Naive thymus-derived CD8-positive, alpha-beta T cell (primary cell): ENCODE data around the gene SEMA5B. TPM values are rescaled to one million over a fixed set of nuclear protein-coding genes. Genes with fewer than 3 reads are reported as not detected.
A peak's percentile ranks its signal among the peaks of the same experiment; 100 is the strongest.

Source experiments
- ATAC-seq, 2 donors: fragments of 150-1000 bp; cut with Tn5 transposase in 1 of 2; sonication (Bioruptor Pico), chemical (Tn5 transposase) in 1 of 2; 1 replicate in 1 of 2; 2 replicates in 1 of 2; pipeline ENCODE4 v1.10.0; 2021; ENCODE audit warnings: mild to moderate bottlenecking in 2 of 2, moderate library complexity in 2 of 2
- POLR2A ChIA-PET: fragments of 350-600 bp; sonication (Branson Sonifier 250); formaldehyde crosslinking; loops from one replicate; lab custom pipeline; 2021; ENCODE audit warnings: antibody characterized with exemption; lab: Charles Lee
- DNase-seq, 10 donors: peaks; one replicate each; pipeline versions ENCODE4 v3.0.0 to v3.0.0-alpha.2; 2020 to 2022
- H3K27ac Mint-ChIP-seq, 10 donors: one replicate each; pipeline ENCODE4 v1.8.0; 2020 to 2022; ENCODE audit warnings: mild to moderate bottlenecking in 10 of 10, mixed read lengths in 10 of 10, moderate library complexity in 4 of 10, inconsistent platforms in 1 of 10
- H3K27me3 Mint-ChIP-seq, 5 donors: one replicate each; pipeline ENCODE4 v1.8.0; 2021 to 2022; ENCODE audit warnings: mixed read lengths in 5 of 5
- H3K36me3 Mint-ChIP-seq, 3 donors: one replicate each; pipeline ENCODE4 v1.8.0; 2020 to 2022; ENCODE audit warnings: mixed read lengths in 3 of 3, mild to moderate bottlenecking in 2 of 3, inconsistent platforms in 1 of 3
- H3K4me1 Mint-ChIP-seq, 4 donors: one replicate each; pipeline ENCODE4 v1.8.0; 2021 to 2022; ENCODE audit warnings: mixed read lengths in 4 of 4
- H3K4me3 Mint-ChIP-seq, 10 donors: one replicate each; pipeline ENCODE4 v1.8.0; 2020 to 2022; ENCODE audit warnings: mild to moderate bottlenecking in 10 of 10, mixed read lengths in 10 of 10, moderate library complexity in 6 of 10, inconsistent platforms in 1 of 10
- H3K9me3 Mint-ChIP-seq, 9 donors: one replicate each; pipeline ENCODE4 v1.8.0; 2020 to 2022; ENCODE audit warnings: mixed read lengths in 9 of 9, mild to moderate bottlenecking in 3 of 9, inconsistent platforms in 1 of 9, moderate library complexity in 1 of 9
- polyA plus RNA-seq, 3 donors: library from polyadenylated mRNA; unstranded; fragments of 300-500 nt; fragmentation: Illumina TruSeq; gene quantifications; one replicate each; pipeline ENCODE4 v1.2.3, GENCODE V29; 2021
- total RNA-seq, 8 experiments: library from RNA in 2 of 8; stranded (reverse) in 2 of 8; gene quantifications; one replicate each; pipeline ENCODE4 v1.2.3 and lab custom pipeline; 2021 to 2026

Gene SEMA5B
- total and polyA plus RNA-seq, 5 experiments from 2014 or later = 0.16 to 0.47 TPM; not detected in 3

DNA sequence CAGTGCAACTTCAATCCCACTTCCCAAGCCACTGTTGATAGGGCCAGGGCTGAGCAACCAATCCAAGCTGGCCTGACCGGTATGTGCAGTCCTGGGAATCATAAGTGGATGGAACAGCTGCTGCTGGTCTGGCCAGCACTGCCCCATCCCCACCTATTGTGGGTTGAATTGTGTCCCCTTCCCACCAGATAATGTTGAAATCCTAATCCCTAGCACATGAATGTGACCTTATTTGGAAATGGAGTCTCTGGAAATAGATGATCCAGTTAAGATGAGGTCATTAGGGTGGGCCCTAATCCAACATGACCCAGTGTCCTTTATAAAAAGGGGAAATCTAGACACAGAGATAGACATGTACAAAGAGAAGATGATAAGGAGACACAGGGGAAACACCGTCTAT lies 25.5 kb upstream of the SEMA5B start:
- ATAC-seq = no peak
- H3K4me1 Mint-ChIP-seq = peaks cover 0 to 2% (median 0%) of the 10 kb centered on the region in 4 donors
- H3K9me3 Mint-ChIP-seq = no peaks in the 10 kb centered on the region
- POLR2A ChIA-PET = no interaction called here
- peaks cover 0 to 18% (median 2%) of the 10 kb centered on the region in 5 donors for H3K27me3 Mint-ChIP-seq
- no peak for DNase-seq
- no peak overlapping the region for H3K4me3 Mint-ChIP-seq
- no peak overlapping the region for H3K27ac Mint-ChIP-seq
- H3K36me3 Mint-ChIP-seq = no peaks in the 10 kb centered on the region

DNA sequence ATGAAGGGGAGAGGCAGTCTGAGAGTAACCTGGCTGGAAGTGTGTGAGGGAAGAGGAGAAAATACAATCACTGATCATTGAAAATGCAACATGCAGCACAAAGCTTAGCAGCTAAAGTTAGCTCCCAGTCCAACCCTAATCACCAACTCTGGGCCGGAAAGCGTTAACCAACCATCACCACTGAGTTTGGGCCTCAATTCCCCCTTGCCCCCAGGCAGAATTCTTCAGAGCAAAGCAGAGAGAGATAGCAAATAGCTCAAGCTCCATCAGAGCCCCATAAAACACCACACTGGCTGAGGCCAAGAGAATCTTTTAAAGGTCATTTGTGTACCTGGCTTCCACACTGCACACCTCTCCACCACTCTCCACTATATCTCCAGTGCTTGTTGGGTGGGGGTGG lies 23.1 kb upstream of the SEMA5B start:
- Mint-ChIP-seq H3K27ac (no peak overlapping the region), H3K27me3 (peaks cover 0 to 18% (median 2%) of the 10 kb centered on the region in 5 donors), H3K36me3 (no peaks in the 10 kb centered on the region), H3K4me1 (peaks cover 0 to 2% (median 0%) of the 10 kb centered on the region in 4 donors), H3K9me3 (no peaks in the 10 kb centered on the region), H3K4me3 (no peak overlapping the region)
- ATAC-seq (no peak), DNase-seq (no peak)
- POLR2A ChIA-PET = no interaction called here

DNA sequence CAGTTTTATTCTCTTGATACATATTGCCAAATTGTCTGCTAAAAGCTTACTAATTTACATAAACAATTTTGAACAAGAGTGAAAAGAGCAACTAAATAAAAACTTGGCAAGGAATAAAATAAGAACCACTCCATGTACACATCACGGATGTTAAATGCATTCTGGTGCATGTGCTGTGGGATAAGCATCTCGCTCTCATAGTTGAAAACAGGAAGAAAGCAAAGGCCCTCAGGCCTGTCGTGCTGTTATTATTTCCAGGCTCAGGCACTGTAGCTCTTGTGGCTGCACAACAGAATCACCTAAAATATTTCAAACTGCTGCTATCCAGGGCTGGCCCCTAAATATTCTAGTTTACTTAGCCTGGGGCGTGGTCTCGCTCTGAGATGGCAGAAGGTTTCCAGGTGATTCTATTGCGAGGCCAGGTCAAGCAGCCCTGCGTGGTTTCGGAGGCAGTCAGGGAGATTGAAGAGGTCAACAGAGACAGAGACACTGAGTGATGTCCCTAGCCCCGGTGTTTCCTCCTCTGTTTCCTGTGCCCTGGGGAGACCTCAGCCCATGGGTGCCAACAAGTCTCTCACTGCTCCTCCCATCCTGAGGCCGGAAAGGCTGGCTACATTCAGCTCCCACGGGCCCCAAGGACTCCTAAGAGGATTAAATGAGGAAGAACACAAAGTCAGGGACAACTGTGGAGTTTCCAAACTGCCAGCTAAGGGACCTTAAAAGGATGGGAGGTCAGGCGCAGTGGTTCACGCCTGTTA lies 21.1 kb upstream of the SEMA5B start:
- H3K4me3 Mint-ChIP-seq = no peak overlapping the region
- no peak overlapping the region for H3K27ac Mint-ChIP-seq
- DNase-seq = no peak
- H3K27me3 Mint-ChIP-seq = peaks cover 0 to 11% (median 3%) of the 10 kb centered on the region in 5 donors
- H3K9me3 Mint-ChIP-seq = no peaks in the 10 kb centered on the region
- no peak for ATAC-seq
- no peaks in the 10 kb centered on the region for H3K36me3 Mint-ChIP-seq
- no peaks in the 10 kb centered on the region for H3K4me1 Mint-ChIP-seq
- POLR2A ChIA-PET = no interaction called here

DNA sequence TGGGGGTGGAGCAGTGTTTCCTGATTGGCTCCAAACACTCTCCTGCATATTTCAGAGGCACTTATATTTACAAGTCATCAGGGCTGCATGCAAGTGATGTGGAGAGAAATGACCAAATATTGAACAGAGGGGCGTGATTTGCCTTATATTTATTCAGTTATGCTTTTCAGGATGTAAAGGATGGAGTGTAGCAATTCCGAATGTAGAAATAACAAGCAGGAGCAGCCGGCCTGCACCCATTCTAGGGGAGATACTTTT lies 19.4 kb upstream of the SEMA5B start:
- H3K4me1 Mint-ChIP-seq = no peaks in the 10 kb centered on the region
- H3K27me3 Mint-ChIP-seq = peaks cover 0 to 11% (median 4%) of the 10 kb centered on the region in 5 donors
- no peak overlapping the region for H3K27ac Mint-ChIP-seq
- H3K36me3 Mint-ChIP-seq = no peaks in the 10 kb centered on the region
- ATAC-seq (no peak), DNase-seq (no peak)
- no peak overlapping the region for H3K4me3 Mint-ChIP-seq
- POLR2A ChIA-PET = no interaction called here
- no peaks in the 10 kb centered on the region for H3K9me3 Mint-ChIP-seq

DNA sequence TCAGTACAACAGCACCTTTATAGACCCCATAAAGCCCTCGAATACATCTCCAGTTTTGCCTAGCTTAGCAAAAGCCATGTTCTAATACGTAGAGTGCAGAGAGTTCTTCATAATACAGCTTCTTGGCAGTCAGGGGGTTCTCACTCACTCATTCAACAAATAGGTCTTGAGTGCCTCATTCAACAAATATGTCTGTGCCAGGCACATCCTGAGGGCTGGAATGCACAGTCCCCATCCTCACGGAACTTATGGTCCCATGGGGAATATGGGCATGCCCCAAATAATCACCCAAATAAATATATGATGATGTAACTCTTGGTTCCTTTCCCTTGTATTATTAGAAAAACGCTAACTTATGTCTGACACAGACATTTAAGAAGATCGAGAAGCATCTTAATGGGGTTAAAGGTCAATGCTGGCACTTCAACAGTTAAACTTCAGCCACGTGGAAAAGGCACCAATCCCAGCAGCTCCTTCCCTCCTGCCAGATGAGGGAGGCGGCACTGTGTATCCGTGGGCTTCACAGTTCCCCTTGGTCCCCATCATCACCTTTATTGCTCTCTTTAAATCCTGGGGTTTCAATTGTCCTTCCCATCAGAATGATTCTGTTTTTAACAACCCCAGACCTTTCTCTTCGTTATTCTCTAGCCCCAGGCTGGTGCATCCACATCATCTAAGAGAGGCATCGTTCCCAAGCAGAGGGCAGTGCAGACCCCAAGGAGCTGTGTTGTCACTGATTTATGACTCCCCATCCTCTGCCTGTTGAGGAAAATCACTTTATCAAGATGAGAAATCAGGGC lies 18.9 kb upstream of the SEMA5B start:
- Mint-ChIP-seq H3K36me3 (no peaks in the 10 kb centered on the region), H3K27me3 (peaks cover 0 to 11% (median 4%) of the 10 kb centered on the region in 5 donors), H3K4me1 (no peaks in the 10 kb centered on the region), H3K9me3 (no peaks in the 10 kb centered on the region), H3K4me3 (no peak overlapping the region), H3K27ac (no peak overlapping the region)
- DNase-seq (no peak), ATAC-seq (no peak)
- POLR2A ChIA-PET = no interaction called here

DNA sequence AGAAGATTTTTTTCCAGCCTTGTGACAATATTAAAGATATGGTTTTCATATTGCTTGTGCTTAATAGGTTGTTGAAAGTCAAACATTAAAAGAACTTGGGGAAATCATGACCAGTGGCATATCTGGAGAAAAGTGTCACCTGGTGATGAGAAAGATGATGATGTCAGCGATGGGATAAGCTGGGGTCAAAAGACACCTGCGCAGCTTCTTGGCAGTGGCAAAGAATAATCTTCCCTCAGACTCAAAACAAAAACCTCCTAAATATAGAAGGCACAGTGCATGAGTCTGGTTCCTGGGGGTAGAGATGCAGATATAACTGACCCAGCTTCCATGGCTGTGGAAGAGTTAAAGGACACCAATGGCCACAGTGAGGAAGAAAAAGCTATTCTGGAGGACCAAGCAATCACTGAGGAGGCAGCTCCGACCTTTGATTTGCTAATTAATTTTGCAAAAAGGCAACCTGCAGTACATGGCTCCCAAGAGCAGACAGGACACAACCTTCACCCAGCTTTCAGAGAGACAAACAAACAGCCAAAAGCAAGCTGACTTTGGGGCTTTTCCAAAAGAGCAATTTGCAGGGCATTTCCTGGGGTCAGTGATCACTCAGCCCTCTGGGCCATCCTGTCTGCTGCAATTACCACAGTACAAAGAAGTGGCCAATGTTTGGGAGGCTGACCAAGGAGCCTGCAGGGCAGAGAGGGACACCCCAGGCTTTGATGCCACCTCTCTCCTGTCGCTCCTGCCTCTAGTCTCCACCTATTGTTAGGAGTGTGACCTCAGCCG lies 17.6 kb upstream of the SEMA5B start:
- Mint-ChIP-seq H3K27ac (peak overlapping the region in 1 of 10 donors; percentile 51), H3K4me3 (no peak overlapping the region), H3K27me3 (peaks cover 2 to 20% (median 9%) of the 10 kb centered on the region in 5 donors), H3K9me3 (no peaks in the 10 kb centered on the region), H3K36me3 (no peaks in the 10 kb centered on the region), H3K4me1 (no peaks in the 10 kb centered on the region)
- POLR2A ChIA-PET = no interaction called here
- no peak for ATAC-seq
- no peak for DNase-seq

DNA sequence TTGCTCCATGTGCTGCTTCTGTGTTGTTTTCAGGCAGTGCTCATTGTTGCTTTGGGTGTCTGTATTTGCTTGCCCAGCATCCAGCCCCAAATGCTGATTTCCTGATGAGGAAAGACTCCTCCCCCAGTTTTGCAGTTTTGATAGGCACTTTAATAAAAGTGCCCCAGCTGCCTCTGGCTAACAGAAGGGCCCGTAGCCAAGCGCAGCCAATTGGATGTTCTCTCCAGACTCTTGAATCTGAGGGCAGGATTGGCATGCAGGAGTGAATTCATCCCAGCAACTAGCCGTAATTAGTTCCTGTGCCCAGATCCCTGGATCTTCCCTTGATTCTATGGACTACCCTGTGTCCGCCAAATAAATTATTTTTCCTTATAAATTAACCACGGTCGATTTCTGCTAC lies 14.8 kb upstream of the SEMA5B start:
- no peak overlapping the region for H3K27ac Mint-ChIP-seq
- H3K4me3 Mint-ChIP-seq = no peak overlapping the region
- H3K4me1 Mint-ChIP-seq = no peaks in the 10 kb centered on the region
- H3K27me3 Mint-ChIP-seq = peaks cover 6 to 32% (median 20%) of the 10 kb centered on the region in 5 donors
- POLR2A ChIA-PET = no interaction called here
- H3K9me3 Mint-ChIP-seq = no peaks in the 10 kb centered on the region
- DNase-seq (no peak), ATAC-seq (no peak)
- no peaks in the 10 kb centered on the region for H3K36me3 Mint-ChIP-seq

DNA sequence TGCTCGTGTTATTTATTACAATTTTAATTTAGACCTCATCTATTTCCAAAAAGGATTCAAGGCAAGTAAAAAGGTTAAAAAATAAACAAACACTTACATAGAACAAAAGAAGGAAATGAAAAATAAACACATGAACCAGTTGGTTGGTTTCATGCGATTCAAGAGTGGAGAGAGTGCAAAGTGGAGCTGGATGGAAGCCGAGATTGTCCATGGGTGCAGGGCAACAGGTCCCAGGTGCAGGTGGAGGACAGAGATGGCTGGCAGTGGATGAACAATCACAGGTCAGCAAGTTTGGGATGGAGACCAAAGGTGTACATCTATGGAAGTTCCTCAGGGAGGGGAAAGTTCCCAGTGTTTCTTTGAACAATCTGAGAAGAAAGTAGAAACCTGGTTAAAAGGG lies 11.6 kb upstream of the SEMA5B start:
- POLR2A ChIA-PET = no interaction called here
- Mint-ChIP-seq H3K27me3 (peaks cover 20 to 61% (median 36%) of the 10 kb centered on the region in 5 donors), H3K4me3 (no peak overlapping the region), H3K9me3 (no peaks in the 10 kb centered on the region), H3K36me3 (no peaks in the 10 kb centered on the region), H3K27ac (no peak overlapping the region), H3K4me1 (no peaks in the 10 kb centered on the region)
- ATAC-seq = no peak
- DNase-seq = no peak

DNA sequence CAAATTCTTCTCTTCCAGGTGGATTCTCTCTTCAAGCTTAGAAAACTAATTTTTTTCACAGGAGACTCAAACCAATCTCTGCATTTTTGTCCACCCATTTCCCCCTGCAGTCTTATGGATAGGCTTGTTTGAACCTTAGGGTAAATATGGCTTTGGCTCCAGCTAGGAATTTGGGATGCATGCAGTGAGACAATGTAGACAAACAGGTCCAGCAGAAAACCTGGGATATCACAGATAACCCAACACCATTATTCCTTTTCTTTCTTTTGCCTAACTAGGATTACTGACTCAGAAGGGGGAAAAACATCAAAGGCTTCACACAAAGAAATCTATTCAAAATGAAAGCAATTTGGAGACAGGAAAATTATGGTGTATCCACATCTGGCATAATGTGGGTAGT lies 11.2 kb upstream of the SEMA5B start:
- no peak overlapping the region for H3K4me3 Mint-ChIP-seq
- H3K9me3 Mint-ChIP-seq = no peaks in the 10 kb centered on the region
- no peak overlapping the region for H3K27ac Mint-ChIP-seq
- no peaks in the 10 kb centered on the region for H3K36me3 Mint-ChIP-seq
- H3K4me1 Mint-ChIP-seq = no peaks in the 10 kb centered on the region
- DNase-seq (no peak), ATAC-seq (no peak)
- H3K27me3 Mint-ChIP-seq = peaks cover 23 to 65% (median 39%) of the 10 kb centered on the region in 5 donors
- POLR2A ChIA-PET = no interaction called here

DNA sequence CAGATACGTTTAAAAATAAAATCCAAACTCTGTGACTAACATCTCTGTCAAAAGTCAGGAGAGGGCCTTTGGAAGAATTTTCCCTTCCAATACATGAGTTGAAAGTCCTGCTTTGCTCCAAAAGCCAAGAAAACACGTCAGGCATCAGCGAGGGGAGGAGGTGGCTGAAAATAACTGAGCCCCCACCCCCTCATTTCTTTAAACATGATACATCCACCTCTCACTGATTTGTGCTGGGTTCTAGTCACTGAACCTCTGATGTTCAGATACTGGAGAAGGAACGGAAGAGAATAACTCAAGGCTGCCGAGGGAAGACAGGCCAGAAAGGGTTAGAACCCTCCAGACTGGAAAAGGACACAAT lies 9.4 kb upstream of the SEMA5B start:
- Mint-ChIP-seq H3K4me1 (no peaks in the 10 kb centered on the region), H3K36me3 (no peaks in the 10 kb centered on the region), H3K9me3 (no peaks in the 10 kb centered on the region), H3K27me3 (peaks cover 28 to 65% (median 40%) of the 10 kb centered on the region in 5 donors), H3K27ac (no peak overlapping the region), H3K4me3 (no peak overlapping the region)
- DNase-seq (no peak), ATAC-seq (no peak)
- POLR2A ChIA-PET = no interaction called here

DNA sequence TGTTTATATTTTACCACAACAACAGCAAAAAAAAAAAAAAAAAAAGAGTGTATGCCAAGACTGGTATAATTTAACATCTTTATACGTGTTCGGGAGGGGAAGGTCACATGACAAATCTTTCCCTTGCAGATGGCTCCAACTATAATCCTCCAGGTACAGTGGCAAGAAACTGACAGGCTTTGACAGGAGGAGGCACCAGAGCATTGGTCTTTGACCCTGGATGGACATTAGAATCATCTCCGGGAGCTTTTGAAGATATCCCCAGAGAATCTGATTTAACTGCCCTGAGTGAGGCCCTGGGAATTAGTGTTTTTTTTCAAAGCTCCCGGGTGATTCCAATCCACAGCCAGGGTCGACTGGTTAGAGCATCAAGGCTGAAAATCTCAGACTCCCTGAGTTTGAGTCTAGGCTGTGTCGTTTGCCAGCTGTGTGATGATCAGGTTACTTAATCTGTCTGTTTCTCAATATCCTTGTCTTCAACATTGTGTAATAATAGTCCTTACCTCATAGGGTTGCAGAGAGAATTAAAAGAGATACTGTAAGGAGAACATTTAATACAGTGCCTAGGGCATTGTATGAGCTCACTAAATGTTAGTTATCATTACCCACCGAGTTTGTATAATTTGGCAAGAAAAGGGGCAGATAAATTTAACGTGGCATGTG lies 8.9 kb upstream of the SEMA5B start:
- POLR2A ChIA-PET = no interaction called here
- Mint-ChIP-seq H3K4me3 (no peak overlapping the region), H3K4me1 (no peaks in the 10 kb centered on the region), H3K27me3 (peaks cover 28 to 65% (median 40%) of the 10 kb centered on the region in 5 donors), H3K27ac (no peak overlapping the region), H3K36me3 (no peaks in the 10 kb centered on the region), H3K9me3 (no peaks in the 10 kb centered on the region)
- ATAC-seq (no peak), DNase-seq (no peak)

DNA sequence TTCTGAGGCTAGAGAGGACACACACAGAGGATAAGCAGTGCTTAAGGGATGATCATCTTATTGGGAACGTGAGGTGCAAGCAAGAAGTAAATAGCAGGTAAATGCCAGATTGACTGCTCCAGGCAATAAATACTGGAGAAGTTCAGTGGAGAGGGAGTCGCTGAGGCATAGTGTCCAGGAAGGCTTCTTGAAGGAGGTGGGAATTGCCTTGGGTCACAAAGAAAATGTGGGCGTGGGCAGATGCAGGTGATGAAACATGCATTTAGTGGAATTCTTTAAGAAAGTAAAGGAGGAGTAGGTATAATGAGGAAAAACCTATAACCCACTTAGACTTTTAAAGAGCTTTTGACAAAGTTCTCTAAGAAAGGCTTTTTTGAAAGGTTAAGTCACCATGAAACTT lies 7.4 kb upstream of the SEMA5B start:
- no peak for DNase-seq
- Mint-ChIP-seq H3K27ac (no peak overlapping the region), H3K36me3 (no peaks in the 10 kb centered on the region), H3K27me3 (peaks cover 28 to 56% (median 36%) of the 10 kb centered on the region in 5 donors), H3K9me3 (no peaks in the 10 kb centered on the region), H3K4me1 (no peaks in the 10 kb centered on the region), H3K4me3 (no peak overlapping the region)
- no peak for ATAC-seq
- POLR2A ChIA-PET = interaction anchor here (0.5 kb wide), 1 partner anchor 12 kb away, joined by 3 read pairs; no protein-coding TSS in a partner anchor
